HG03159 (cell line): ENCODE results near the gene TREM2.
A peak's percentile ranks its signal among the peaks of the same experiment; 100 is the strongest.

Experiments
- ATAC-seq: cut with Tn5 transposase; IDR thresholded peaks from one replicate; pipeline ENCODE4 v1.9.1; 2021; ENCODE audit warnings: mild to moderate bottlenecking, moderate library complexity; ENCODE audit not compliant: unreplicated experiment

TREM2 gene

DNA sequence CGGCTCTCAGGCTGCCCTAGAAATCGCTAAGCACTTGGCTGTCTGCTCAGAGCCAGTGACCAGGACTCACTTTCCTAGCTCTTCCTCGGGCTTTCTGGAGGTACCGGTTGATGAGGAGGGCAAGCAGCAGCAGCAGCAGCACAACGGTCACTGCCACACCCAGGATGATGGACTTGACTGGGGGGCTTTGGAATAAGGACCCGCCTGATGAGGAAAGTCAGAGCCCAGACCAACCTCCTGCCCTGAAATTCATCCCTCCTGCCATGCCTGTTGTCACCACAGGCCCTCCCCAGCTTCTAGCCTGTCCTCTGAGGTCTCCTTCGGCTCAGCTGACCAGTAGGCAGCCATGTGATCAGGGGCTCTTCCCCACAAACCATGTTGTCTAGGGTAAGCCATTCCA is 21.8 kb upstream of the TREM2 start:
- ATAC-seq, result no peak

GRCh38 chr6:41182069-41183034 is 19.4 kb upstream of the TREM2 start:
- peak; percentile 79 for ATAC-seq

- no peak for ATAC-seq
Observed at GRCh38 chr6:41181566-41181965, 18.6 kb upstream of the TREM2 start.

GRCh38 chr6:41179163-41179562 is 16.2 kb upstream of the TREM2 start:
- ATAC-seq, result no peak

DNA sequence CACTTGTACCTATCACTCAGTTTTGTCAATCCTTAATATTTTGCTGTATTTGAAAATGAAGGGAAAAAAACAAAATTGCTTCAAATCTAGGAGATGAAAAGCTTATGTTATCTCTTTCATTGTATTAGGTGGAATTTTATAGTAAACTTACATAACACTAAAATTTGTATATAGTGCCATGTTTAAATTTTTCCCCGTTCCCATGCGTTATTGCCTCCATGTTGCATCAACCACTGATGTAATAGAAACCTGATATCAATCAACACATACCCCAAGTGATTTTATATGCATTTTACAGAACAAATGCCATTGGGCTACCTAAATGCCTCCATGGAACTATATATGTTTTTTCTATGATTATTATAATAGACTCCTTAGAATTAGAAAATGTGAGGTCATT is 14.8 kb upstream of the TREM2 start:
- ATAC-seq, result no peak

DNA sequence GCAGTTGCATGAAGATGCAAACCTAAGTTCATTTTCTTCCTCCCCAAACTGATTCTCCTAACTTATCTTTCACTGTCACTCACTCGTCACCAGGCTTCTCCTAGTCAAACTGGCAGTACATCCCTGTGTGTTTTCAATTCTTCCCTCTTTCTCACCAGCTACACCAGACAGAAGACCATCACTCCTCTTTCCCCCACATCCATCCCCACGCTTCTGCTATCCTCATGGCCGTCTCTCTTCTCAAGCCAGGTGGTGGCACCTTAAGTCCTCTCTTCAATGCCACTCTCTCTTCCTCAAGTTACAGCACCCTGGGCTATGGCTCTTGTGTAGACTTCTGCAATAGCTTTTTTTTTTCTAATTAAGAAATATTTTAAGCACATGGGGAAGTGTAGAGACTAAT is 14.4 kb upstream of the TREM2 start:
- ATAC-seq, result no peak

DNA sequence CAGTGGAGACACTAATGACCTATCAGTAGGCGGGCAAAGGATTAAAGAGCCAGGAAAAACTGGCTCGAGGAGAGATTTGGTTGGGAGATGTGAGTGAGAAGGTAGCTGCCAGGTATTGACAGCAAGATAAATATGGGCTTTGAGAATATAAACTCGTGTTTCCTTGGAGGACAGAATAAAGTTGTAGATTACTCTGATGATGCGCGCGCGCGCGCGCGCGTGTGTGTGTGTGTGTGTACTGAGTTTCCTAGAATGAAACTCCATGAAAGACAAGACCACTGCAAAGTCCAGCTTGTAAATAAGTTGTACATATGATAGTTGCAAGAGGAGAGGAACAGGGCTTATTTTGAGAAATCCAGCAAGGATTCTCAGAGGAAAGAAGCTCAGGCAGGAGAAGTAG is 13.3 kb upstream of the TREM2 start:
- ATAC-seq, result no peak

DNA sequence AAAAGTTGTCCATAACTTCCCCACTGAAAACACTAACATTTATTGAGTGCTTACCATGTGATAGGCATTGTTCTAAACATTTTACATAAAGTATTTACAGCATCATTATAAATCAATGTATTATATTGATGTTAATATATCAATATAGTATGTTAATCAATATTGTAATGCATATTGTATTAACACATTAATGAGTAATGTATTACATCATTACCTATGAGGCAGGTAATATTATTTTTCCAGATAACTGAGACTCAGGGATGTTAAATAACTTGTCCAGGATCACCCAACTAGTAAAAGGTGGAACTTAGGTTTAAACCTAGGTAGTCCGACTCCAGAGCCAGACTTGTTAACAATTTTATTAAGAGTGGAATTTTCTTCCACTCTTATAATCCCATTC is 12.2 kb upstream of the TREM2 start:
- ATAC-seq, result no peak

DNA sequence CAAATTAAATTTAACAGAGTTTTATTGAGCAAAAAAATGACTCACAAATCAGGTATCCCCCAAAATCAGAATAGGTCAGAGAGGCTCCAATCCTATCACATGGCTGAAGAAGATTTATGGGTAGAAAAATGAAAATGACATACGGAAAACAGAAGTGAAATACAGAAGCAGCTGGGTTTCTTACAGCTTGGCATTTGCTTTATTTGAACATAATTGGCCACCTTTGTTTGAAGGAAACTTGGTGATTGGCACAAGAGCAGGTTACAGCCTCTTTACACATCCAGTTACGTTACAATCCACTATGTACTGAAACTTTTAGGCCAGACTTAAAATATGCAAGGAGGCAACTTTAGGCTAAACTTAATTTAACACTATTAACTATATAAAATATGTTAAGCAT is 11.7 kb upstream of the TREM2 start:
- no peak for ATAC-seq

GRCh38 chr6:41171908-41172307 is 9.0 kb upstream of the TREM2 start:
- ATAC-seq, result no peak

GRCh38 chr6:41170547-41171160 is 7.7 kb upstream of the TREM2 start:
- no peak for ATAC-seq

DNA sequence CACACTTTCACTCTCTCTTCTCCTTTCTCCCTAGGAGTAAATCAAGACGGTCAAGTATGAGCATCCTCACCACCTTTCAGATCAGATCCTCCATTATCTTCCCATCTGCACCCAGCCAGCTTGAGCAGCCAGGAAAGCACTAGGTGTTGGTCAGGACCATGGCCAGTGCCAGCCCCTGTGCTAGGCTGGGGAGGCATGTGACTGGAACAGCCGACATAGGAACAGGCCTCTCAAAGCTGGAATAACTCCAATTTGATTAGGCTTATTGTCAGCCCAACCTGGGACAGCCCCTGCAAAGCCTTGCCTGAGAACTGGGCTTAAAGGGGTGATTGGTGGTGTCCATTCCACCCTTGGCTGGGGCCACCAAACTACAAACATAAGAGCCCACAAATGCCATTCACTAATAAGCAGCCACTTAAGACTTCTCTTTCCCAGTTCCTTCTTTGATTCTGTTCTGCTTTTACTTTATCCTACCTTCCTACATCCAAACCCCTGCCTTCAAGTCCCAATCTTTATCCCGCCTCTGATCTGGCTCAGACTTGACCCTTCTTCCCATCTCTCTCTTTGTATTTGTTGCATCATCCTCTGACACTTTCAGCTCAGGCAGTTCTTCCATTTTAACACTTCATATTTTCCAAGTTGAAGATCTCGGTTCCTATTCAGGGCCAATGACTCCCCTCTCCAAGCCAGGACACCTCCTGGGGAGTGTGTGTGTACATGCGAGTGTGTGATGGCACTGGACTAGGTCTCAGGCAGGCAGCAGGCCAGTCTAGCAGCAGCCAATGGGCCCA is 4.5 kb upstream of the TREM2 start:
- no peak for ATAC-seq

DNA sequence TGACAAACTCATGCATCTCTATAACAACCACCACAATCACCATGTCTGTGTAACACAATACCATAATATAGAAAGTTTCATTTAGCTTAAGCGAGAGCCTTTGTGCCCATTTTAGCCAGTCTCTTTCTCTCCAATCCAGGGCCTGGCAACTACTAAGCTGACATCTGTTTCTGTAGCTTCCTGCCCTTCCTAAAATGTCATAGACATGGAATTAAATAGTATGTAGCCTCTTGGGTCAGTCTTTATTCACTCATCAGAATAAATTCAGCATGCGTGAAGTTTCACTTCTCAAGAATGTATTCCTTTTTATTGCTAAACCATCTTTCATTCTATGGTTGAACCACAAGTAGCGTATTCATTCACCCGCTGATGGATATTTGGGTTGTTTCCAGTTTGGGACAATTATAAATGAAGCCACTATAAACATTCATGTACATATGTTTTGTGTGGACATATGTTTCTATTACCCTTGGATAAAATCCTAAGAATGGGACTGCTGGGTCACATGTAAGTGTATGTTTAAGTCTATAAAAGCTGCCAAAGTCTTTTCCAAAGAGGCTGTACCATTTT is 1.7 kb upstream of the TREM2 start:
- ATAC-seq, result no peak

DNA sequence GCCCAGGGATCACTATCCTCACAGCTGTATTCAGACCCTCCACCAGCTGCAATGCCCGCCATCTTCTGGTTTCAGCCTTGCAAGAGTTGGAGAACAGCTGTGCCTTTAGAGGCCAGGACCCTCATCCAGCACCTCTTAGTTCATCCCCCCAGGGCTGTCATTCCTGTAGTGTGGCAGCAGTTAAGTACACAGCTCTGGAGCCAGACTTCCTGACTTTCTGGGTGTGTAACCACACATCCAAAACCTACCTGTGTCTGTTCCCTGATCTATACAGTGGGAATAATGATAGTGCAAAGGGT is 452 bp upstream of the TREM2 start:
- no peak for ATAC-seq

DNA sequence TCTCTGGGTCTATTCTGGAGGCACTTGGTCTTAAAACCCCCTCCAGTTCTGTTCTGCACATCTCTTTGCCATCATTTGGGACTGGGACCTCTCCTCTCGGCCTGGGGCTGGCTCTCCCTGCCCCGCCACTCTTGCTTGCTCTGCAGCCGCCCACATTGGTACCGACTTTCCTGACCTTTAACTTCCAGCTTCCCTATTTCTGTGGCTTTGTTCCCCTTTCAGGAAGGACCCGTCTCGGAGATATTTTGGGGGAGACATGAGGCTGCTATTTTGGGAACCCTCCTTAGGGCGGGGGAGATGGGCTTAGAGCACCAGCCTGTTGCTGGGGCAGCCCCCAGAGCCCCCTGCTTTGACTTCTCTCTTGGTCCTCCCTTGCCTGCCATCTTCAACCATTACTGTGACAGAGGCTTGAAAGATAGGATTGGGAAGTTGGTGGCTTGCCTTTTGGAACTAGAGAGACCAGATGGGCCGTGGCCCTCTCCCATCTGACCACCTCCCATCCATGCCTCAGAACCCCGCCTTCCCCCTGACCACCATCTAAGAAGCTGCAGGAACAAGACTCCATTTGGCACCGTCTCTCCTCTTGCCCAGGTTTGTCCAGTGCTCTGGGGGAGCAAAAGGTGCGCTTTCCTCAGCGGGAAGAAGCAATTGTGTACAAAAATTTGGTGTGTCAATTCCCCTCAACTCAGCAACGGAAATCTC is 914 bp downstream of the TREM2 start:
- ATAC-seq, result no peak

GRCh38 chr6:41161380-41161779 is 1.5 kb downstream of the TREM2 start:
- ATAC-seq, result no peak

- ATAC-seq, result no peak
Observed at GRCh38 chr6:41160933-41161332, 2.0 kb downstream of the TREM2 start.

DNA sequence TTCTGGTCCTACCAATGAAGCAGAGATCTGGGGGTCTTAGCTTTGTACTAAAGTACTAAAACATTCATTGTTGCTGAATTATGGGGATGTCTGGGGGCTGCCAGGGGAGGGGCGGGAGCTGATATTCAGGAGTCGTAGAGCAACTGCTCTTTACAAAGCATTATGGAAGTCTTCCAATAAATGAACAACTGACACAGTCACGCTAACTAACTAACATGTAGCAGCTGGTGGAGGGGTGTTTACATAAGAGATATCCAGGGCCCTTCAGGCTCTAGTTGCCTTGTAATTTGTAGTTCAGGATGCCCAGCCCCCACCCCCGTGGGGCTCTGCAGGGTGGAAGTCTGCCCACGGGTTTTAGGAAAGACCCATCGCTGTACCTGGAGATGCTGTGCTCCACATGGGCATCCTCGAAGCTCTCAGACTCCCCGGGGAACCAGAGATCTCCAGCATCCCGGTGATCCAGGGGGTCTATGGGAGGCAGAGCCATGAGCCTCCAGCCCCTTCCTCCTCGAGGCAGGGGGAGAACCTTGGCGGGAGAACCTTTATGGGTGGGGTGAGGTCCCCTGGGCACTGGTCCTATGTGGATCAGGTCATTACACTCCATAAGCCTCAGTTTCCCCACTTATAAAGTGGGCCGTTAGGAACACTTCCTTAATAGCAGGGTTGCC is 3.4 kb downstream of the TREM2 start:
- ATAC-seq, result no peak

DNA sequence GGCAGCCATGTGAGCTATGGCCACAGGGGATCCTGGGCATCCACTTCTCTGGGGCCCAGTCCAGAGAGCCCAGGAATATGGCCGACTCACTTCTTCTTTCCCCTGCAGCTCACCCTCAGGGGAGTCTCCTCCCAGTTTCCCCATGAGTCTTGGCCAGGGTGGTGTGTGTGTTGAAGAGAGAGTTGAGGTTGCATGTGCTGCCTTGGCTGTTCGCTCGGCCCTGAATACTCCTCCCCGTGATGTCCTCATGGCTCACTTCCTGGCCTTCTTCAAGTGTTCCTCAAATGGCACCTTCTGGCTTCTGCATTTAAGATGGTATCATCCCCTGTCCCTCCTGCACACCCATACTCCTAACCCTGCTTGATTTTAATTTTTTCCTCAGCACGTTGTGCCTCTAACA is 5.6 kb downstream of the TREM2 start:
- ATAC-seq, result no peak

DNA sequence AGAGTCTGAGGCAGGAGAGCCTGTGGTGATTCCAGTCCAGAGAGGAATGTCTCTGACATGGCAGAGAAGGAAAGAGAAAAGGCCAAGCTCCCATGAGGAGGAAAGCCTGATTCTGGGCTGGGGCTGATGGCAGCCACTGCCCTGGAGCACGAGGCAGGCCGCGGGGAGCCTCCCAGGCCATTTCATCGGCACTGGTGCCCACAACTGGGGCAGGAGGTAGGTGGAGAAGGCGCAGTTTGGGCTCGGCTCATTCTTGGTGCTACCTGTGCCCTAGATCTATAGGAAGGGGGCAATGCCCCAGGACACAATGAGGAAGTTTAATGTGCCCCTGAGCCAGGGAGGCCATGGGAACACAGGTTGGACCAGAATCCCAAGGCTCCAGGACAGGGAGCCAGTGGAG is 6.1 kb downstream of the TREM2 start:
- no peak for ATAC-seq
